B cell (primary cell): ENCODE results near the gene AGBL4. TPM values are rescaled to one million over a fixed set of nuclear protein-coding genes. Genes with fewer than 3 reads are reported as not detected.

Experiments
- ATAC-seq: fragments of 200-7000 bp; cut with Tn5 transposase; one replicate; pipeline ENCODE4 v1.10.0; 2021; ENCODE audit warnings: low read depth, mild to moderate bottlenecking, moderate number of reproducible peaks, moderate library complexity
- CTCF ChIA-PET: fragments of 350-600 bp; sonication (Branson Sonifier 250); formaldehyde crosslinking; loops from one replicate; lab custom pipeline; 2021; ENCODE audit warnings: antibody characterized with exemption, inconsistent platforms; lab: Charles Lee
- POLR2A ChIA-PET: fragments of 350-600 bp; sonication (Branson Sonifier 250); formaldehyde crosslinking; loops from one replicate; lab custom pipeline; 2021; ENCODE audit warnings: antibody characterized with exemption; lab: Charles Lee
- DNase-seq: peaks from one replicate; pipeline ENCODE4 v3.0.0; 2013
- H2AFZ ChIP-seq: 2 replicates; pipeline ENCODE4 v1.6.1; 2012; ENCODE audit warnings: mild to moderate bottlenecking, low read depth, low read length; ENCODE audit not compliant: insufficient read depth, poor library complexity, severe bottlenecking
- H3K27ac ChIP-seq, 2 donors: 1 replicate in 1 of 2; 2 replicates in 1 of 2; pipeline ENCODE4 v1.5.1; 2012 to 2013; ENCODE audit warnings: low read length in 2 of 2, mild to moderate bottlenecking in 2 of 2, moderate library complexity in 1 of 2
- H3K27me3 ChIP-seq, 4 experiments: fragments of 200-600 bp in 1 of 4; sonication (generic) in 1 of 4; replicated peaks in 1 of 4; 1 replicate in 2 of 4; 2 replicates in 2 of 4; pipeline versions ENCODE4 v1.6.1 to v1.7.0; 2013 to 2016; ENCODE audit warnings: low read length in 3 of 4, mild to moderate bottlenecking in 2 of 4, mixed read lengths in 1 of 4, moderate library complexity in 1 of 4; ENCODE audit not compliant: insufficient read depth in 4 of 4, control insufficient read depth in 3 of 4; ENCODE audit errors: control extremely low read depth in 1 of 4
- H3K36me3 ChIP-seq, 2 experiments: replicated peaks in 1 of 2; 1 replicate in 1 of 2; 2 replicates in 1 of 2; pipeline versions ENCODE4 v1.6.1 to v1.7.1; 2013; ENCODE audit warnings: low read length in 1 of 2; ENCODE audit not compliant: insufficient read depth in 2 of 2, control insufficient read depth in 1 of 2; ENCODE audit errors: control extremely low read depth in 1 of 2, extremely low read depth in 1 of 2
- H3K4me1 ChIP-seq, 2 donors: fragments of 200-600 bp in 1 of 2; sonication (generic) in 1 of 2; 1 replicate in 1 of 2; 2 replicates in 1 of 2; pipeline versions ENCODE4 v1.5.1 to v1.6.1; 2013 to 2017; ENCODE audit warnings: low read length in 2 of 2; ENCODE audit not compliant: control insufficient read depth in 2 of 2, insufficient read depth in 2 of 2
- H3K4me2 ChIP-seq: replicated peaks from 2 replicates; pipeline ENCODE3; 2012; ENCODE audit warnings: mild to moderate bottlenecking, low read depth, low read length; ENCODE audit not compliant: poor library complexity, severe bottlenecking
- H3K4me3 ChIP-seq, 5 experiments: fragments of 200-600 bp in 1 of 5; sonication (generic) in 1 of 5; 1 replicate in 3 of 5; 2 replicates in 2 of 5; pipeline versions ENCODE4 v1.5.1 to v1.7.0; 2011 to 2016; ENCODE audit warnings: low read length in 4 of 5, mild to moderate bottlenecking in 4 of 5, low read depth in 2 of 5, control low read depth in 1 of 5, moderate library complexity in 1 of 5; ENCODE audit not compliant: insufficient read depth in 1 of 5; ENCODE audit errors: control extremely low read depth in 1 of 5, extremely low read depth in 1 of 5
- H3K79me2 ChIP-seq: fragments of 200-600 bp; sonication (generic); one replicate; pipeline ENCODE4 v1.6.0; 2016; ENCODE audit warnings: low read length; ENCODE audit not compliant: control insufficient read depth, insufficient read depth
- H3K9ac ChIP-seq: fragments of 200-600 bp; sonication (generic); 2 replicates; pipeline ENCODE4 v1.6.1; 2017; ENCODE audit warnings: mild to moderate bottlenecking, low read length, moderate library complexity
- H3K9me3 ChIP-seq, 3 donors: one replicate each; pipeline versions ENCODE4 v1.6.1 to v1.7.1; 2013; ENCODE audit warnings: low read length in 2 of 3; ENCODE audit not compliant: control insufficient read depth in 2 of 3, insufficient read depth in 1 of 3; ENCODE audit errors: control extremely low read depth in 1 of 3
- H4K20me1 ChIP-seq: 2 replicates; pipeline ENCODE4 v1.6.0; 2012; ENCODE audit warnings: mild to moderate bottlenecking, low read length; ENCODE audit not compliant: insufficient read depth, control insufficient read depth, poor library complexity, severe bottlenecking
- H3K27ac Mint-ChIP-seq: one replicate; pipeline ENCODE4 v1.8.0; 2021; ENCODE audit warnings: mixed read lengths
- H3K27me3 Mint-ChIP-seq: one replicate; pipeline ENCODE4 v1.8.0; 2021; ENCODE audit warnings: mixed read lengths
- H3K4me1 Mint-ChIP-seq: one replicate; pipeline ENCODE4 v1.8.0; 2021; ENCODE audit warnings: mixed read lengths
- H3K4me3 Mint-ChIP-seq: one replicate; pipeline ENCODE4 v1.8.0; 2021; ENCODE audit warnings: mixed read lengths
- H3K9me3 Mint-ChIP-seq: one replicate; pipeline ENCODE4 v1.8.0; 2022; ENCODE audit warnings: mixed read lengths; ENCODE audit not compliant: insufficient read depth
- EZH2 ChIP-seq: IDR thresholded peaks from 2 replicates; pipeline ENCODE4 v1.6.1; 2012; ENCODE audit warnings: borderline replicate concordance, low read depth, mild to moderate bottlenecking, moderate library complexity, low read length; ENCODE audit not compliant: insufficient read depth, poor library complexity, severe bottlenecking
- WGBS: methylation state at CpG from one replicate; pipeline ENCODE4 v1.1.5; 2013; ENCODE audit warnings: missing lambda C conversion rate; ENCODE audit not compliant: insufficient coverage; 5-methylcytosine and 5-hydroxymethylcytosine counted together
- intact Hi-C: fragments of 100-400 bp; cut with micrococcal nuclease; formaldehyde crosslinking; loops from one replicate; pipeline ENCODE4 v1.10.0; 2022
- polyA plus RNA-seq: library from polyadenylated mRNA; depleted of rRNA; stranded (reverse); fragments of >200 nt; gene quantifications from 2 replicates; pipeline ENCODE4 v1.2.3, GENCODE V29; 2012
- total RNA-seq, 2 donors: library from RNA; stranded (reverse); fragments of 120-200 nt in 1 of 2; gene quantifications; 1 replicate in 1 of 2; 2 replicates in 1 of 2; pipeline versions ENCODE4 v1.2.3 to v1.2.4, GENCODE V29; 2013 to 2022
- TF ChIP-seq, protein P1 (sequence below): fragments of 200-600 bp; IDR thresholded peaks from one replicate; pipeline ENCODE4 v1.8.0; 2022; ENCODE audit warnings: antibody characterized with exemption, mild to moderate bottlenecking

AGBL4 gene
- total and polyA plus RNA-seq, 2 donors (not counting 1 experiment from before 2014, with no cell fraction given), result 0.07 to 0.12 TPM

DNA sequence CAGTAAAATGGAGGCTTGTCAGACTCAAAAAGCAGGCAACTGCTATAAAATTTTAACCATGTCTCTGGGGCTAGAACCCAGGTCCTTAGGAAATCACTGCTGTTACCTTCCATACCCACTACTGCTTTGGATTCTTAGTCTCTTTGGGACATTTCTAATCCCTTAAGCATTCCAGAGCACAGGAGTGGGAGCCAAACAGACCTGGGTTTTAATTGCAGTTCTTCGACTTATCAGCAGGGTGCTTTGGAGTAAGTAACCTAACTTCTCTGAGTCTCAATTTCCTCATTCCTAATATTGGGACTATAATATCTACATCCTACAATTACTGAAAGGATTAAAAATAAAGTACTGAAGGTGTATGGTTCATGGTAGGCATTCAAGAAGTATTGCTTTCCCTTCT lies 1086.0 kb downstream of the AGBL4 start:
- no peak overlapping the region for H2AFZ ChIP-seq
- H3K9me3 ChIP-seq, result no peaks in the 10 kb centered on the region
- no peak overlapping the region for H3K27ac Mint-ChIP-seq
- H3K27me3 ChIP-seq, result peaks cover 0 to 2% (median 0%) of the 10 kb centered on the region in 4 experiments
- no peaks in the 10 kb centered on the region for H3K36me3 ChIP-seq
- no peak for TF ChIP-seq EZH2
- TF ChIP-seq, protein P1, sequence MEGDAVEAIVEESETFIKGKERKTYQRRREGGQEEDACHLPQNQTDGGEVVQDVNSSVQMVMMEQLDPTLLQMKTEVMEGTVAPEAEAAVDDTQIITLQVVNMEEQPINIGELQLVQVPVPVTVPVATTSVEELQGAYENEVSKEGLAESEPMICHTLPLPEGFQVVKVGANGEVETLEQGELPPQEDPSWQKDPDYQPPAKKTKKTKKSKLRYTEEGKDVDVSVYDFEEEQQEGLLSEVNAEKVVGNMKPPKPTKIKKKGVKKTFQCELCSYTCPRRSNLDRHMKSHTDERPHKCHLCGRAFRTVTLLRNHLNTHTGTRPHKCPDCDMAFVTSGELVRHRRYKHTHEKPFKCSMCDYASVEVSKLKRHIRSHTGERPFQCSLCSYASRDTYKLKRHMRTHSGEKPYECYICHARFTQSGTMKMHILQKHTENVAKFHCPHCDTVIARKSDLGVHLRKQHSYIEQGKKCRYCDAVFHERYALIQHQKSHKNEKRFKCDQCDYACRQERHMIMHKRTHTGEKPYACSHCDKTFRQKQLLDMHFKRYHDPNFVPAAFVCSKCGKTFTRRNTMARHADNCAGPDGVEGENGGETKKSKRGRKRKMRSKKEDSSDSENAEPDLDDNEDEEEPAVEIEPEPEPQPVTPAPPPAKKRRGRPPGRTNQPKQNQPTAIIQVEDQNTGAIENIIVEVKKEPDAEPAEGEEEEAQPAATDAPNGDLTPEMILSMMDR, result no peak
- no peaks in the 10 kb centered on the region for H3K4me1 Mint-ChIP-seq
- no peak overlapping the region for H3K27ac ChIP-seq
- H3K4me2 ChIP-seq, result no peak overlapping the region
- H3K4me1 ChIP-seq, result no peaks in the 10 kb centered on the region
- DNase-seq (no peak), ATAC-seq (no peak)
- H3K4me3 ChIP-seq, result no peak overlapping the region
- no peaks in the 10 kb centered on the region for H3K9me3 Mint-ChIP-seq
- H3K79me2 ChIP-seq, result no peaks in the 10 kb centered on the region
- H3K9ac ChIP-seq, result no peak overlapping the region
- WGBS, result no CpG with 5 or more reads among the region's 1 CpG
- intact Hi-C loops, result no loop called here
- no peak overlapping the region for H3K4me3 Mint-ChIP-seq
- H4K20me1 ChIP-seq, result no peaks in the 10 kb centered on the region
- H3K27me3 Mint-ChIP-seq, result peaks cover 18% of the 10 kb centered on the region
- ChIA-PET POLR2A (no interaction called here), CTCF (no interaction called here)

DNA sequence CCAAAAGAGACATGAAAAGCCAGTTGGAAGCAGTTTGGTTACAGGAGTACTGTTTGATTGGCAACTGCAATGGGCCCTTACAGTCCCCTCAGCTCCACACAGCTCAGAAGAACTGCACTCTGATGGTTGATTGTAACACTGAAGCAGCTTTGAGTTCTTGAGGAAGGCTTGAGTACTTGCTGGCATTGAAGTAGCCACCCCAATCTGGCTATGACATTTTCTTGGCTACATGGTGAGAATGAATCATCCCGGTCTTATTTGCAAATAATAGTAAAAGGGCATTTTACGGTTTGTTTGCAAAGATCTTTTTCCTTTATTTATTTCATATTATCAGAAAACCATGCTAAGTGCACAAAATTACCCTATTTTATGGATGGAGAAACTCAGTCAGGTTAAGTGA lies 1087.3 kb downstream of the AGBL4 start:
- Histone ChIP-seq H3K4me1 (no peaks in the 10 kb centered on the region), H3K9me3 (no peaks in the 10 kb centered on the region), H3K27ac (no peak overlapping the region), H3K4me2 (no peak overlapping the region), H3K9ac (no peak overlapping the region), H3K79me2 (no peaks in the 10 kb centered on the region), H3K4me3 (no peak overlapping the region), H2AFZ (no peak overlapping the region), H3K36me3 (no peaks in the 10 kb centered on the region), H3K27me3 (peaks cover 0 to 2% (median 0%) of the 10 kb centered on the region in 4 experiments), H4K20me1 (no peaks in the 10 kb centered on the region)
- TF ChIP-seq, protein P1, result no peak
- no peak for TF ChIP-seq EZH2
- Mint-ChIP-seq H3K4me1 (no peaks in the 10 kb centered on the region), H3K27ac (no peak overlapping the region), H3K9me3 (no peaks in the 10 kb centered on the region), H3K4me3 (no peak overlapping the region), H3K27me3 (peaks cover 19% of the 10 kb centered on the region)
- ATAC-seq (no peak), DNase-seq (no peak)
- intact Hi-C loops, result no loop called here
- ChIA-PET CTCF (no interaction called here), POLR2A (no interaction called here)
- no CpG with 5 or more reads among the region's 2 CpGs for WGBS
